HG02571 (cell line): Measurements from ENCODE around the gene CHST12.

ENCODE experiments used
- ATAC-seq: cut with Tn5 transposase; IDR thresholded peaks from one replicate; pipeline ENCODE4 v1.9.1; 2021; ENCODE audit warnings: mild to moderate bottlenecking, moderate library complexity; ENCODE audit not compliant: unreplicated experiment

CHST12 gene

DNA sequence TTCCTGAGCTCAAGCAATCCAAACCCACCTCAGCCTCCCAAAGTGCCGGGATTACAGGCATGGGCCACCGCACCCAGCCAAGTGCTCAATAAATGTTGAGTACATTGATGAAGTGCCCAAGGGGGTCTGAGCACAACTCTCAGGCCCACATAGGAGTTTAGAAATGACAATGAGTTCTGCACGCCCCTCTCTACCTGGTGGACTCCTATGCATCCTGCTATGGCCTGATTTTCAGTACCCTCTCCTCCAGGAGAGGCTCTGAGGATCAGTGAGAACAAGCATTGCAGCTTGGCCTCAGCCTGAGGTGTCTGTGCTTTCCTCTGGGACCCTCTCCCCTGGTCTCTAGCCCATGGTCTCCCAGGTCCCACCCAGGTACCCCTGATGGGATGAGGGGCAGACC, 93.7 kb downstream of the CHST12 start:
- ATAC-seq: no peak

DNA sequence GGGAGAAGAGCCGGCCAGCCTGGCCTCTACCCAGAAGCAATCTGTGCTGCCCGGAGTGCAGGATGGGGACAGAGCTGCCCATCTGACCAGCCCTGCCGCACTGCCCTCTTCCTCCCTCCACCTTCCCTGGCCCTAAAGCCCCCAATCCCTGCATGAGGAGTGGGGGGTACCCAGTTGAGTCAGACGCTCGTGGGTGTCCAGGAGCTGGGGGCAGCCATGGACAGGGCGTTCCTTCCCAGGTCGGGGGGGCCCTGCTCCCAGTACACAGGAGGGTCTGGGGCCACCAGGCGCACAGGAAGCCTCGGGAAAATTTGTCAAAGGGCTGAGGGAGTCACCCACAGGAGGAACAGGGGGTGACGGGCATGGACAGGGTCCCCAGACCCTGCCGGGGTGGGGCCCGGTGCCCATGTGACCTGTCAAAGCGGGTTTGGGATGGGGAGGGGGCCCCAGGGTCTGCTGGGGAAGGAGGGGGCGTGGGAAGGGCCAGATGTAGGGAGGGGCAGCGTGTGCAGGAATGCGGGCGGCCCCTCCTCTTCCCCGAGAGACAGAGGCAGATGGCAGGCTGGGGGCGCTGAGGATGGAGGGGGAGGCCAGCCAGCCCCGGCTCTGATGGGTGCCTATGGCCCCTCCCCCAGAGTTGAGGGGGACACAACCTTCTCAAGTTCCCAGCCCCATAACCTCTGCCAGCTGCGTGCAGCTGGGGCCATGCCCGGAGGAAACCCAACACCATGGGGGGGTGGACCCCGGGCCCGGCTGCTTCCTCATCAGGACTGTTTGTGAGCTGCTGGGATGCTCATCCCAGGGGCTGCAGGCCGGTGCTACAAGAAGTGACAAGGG, 94.3 kb downstream of the CHST12 start:
- no peak for ATAC-seq
